ENCODE measurements around the gene NBPF11. TPM values are rescaled to one million over a fixed set of nuclear protein-coding genes. Genes with fewer than 3 reads are reported as not detected.
"Not testable (repeated sequence)": the region's sequence is repeated elsewhere in the genome, so short reads cannot be mapped to it uniquely, and the experiment has no call there.

NBPF11 gene
- total RNA-seq, 1 experiment from 2014 or later: 6.0 TPM

DNA sequence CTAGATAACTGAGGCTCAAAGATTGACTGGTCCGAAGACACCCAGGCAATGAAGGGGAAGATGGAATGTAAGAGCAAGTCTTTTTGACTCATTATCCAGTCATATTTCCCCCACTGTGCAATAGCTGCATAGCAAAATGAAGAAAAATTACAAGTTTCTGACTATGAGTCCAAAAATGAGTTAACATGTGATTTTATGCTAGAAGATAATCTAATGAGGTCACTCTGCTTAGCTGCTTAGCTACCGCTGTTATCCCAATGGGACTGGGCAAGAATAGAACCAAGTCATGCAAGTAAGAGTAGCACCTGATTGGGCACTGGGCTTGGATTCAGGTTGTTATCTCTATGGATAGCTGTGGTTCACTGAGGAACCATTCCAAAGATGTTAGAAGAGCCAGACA is 43.0 kb upstream of the NBPF11 start:
- H3K9ac ChIP-seq (ENCODE audit: low read length); RAD21 ChIA-PET (ENCODE audit: low non-redundant PET in 1 of 2, low total read pairs in 2 of 2, uncharacterized antibody in 2 of 2, unreplicated experiment in 2 of 2); intact Hi-C loops (cut with micrococcal nuclease); CTCF ChIA-PET; H3K9me3 ChIP-seq (ENCODE audit: control insufficient read depth in 1 of 2, insufficient read depth in 1 of 2, low read depth in 1 of 2, low read length in 2 of 2); H2AFZ ChIP-seq (ENCODE audit: low read depth, low read length, poor library complexity, severe bottlenecking); H3K4me1 ChIP-seq (ENCODE audit: control insufficient read depth in 1 of 2, insufficient read depth in 2 of 2, low read length in 2 of 2); H3K27ac ChIP-seq (ENCODE audit: low read depth, low read length); H3K36me3 ChIP-seq (ENCODE audit: control insufficient read depth in 1 of 2, insufficient read depth in 2 of 2, low read length in 2 of 2); BruUV-seq (replicated peaks); H3K9me2 ChIP-seq (ENCODE audit: insufficient read depth); H3K4me3 ChIP-seq (replicated peaks in 1 of 2; ENCODE audit: low read depth in 1 of 2, low read length in 2 of 2); ATAC-seq; H3K79me2 ChIP-seq (ENCODE audit: insufficient read depth, low read length); DNase-seq (ENCODE audit: low read depth, low spot score); POLR2A ChIA-PET; H3K4me2 ChIP-seq (ENCODE audit: low read length); H4K20me1 ChIP-seq (ENCODE audit: insufficient read depth); H3K27me3 ChIP-seq (ENCODE audit: insufficient read depth, low read length): not testable (repeated sequence)

DNA sequence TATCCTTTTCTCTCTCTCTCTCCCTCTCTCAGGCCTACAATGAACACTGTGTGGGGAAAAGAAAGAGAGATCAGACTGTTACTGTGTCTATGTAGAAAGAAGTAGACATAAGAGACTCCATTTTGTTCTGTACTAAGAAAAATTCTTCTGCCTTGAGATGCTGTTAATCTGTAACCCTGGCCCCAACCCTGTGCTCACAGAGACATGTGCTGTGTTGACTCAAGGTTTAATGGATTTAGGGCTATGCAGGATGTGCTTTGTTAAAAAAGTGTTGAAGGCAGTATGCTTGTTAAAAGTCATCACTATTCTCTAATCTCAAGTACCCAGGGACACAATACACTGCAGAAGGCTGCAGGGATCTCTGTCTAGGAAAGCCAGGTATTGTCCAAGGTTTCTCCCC is 36.7 kb upstream of the NBPF11 start:
- H3K4me3 ChIP-seq (replicated peaks in 1 of 2; ENCODE audit: low read depth in 1 of 2, low read length in 2 of 2); ATAC-seq; H3K9ac ChIP-seq (ENCODE audit: low read length); H3K27me3 ChIP-seq (ENCODE audit: insufficient read depth, low read length); CTCF ChIA-PET; H3K36me3 ChIP-seq (ENCODE audit: control insufficient read depth in 1 of 2, insufficient read depth in 2 of 2, low read length in 2 of 2); H3K79me2 ChIP-seq (ENCODE audit: insufficient read depth, low read length); BruUV-seq (replicated peaks); intact Hi-C loops (cut with micrococcal nuclease); H4K20me1 ChIP-seq (ENCODE audit: insufficient read depth); DNase-seq (ENCODE audit: low read depth, low spot score); POLR2A ChIA-PET; H2AFZ ChIP-seq (ENCODE audit: low read depth, low read length, poor library complexity, severe bottlenecking); H3K4me1 ChIP-seq (ENCODE audit: control insufficient read depth in 1 of 2, insufficient read depth in 2 of 2, low read length in 2 of 2); H3K9me3 ChIP-seq (ENCODE audit: control insufficient read depth in 1 of 2, insufficient read depth in 1 of 2, low read depth in 1 of 2, low read length in 2 of 2); H3K27ac ChIP-seq (ENCODE audit: low read depth, low read length); H3K4me2 ChIP-seq (ENCODE audit: low read length); H3K9me2 ChIP-seq (ENCODE audit: insufficient read depth); RAD21 ChIA-PET (ENCODE audit: low non-redundant PET in 1 of 2, low total read pairs in 2 of 2, uncharacterized antibody in 2 of 2, unreplicated experiment in 2 of 2): not testable (repeated sequence)

DNA sequence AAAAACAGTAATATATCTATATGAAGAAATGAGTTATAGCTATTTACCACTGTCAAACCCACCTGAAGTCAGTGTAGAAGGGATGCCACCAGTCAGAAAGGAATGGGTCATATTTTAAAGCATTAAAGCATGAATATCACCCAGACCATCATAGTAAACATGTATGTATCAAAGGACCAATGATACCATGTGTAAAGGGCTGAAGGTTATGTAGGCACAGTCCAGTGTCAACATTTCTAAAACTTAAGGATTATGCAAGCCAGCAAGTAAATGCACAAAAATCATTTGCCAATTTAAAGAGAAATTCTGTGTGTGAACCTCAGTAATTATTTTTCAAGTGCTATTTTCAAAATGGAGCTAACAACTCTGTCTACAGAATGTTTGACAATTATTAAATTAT is 26.6 kb upstream of the NBPF11 start:
- ATAC-seq; BruUV-seq (replicated peaks); H3K4me1 ChIP-seq (ENCODE audit: control insufficient read depth in 1 of 2, insufficient read depth in 2 of 2, low read length in 2 of 2); H3K4me2 ChIP-seq (ENCODE audit: low read length); RAD21 ChIA-PET (ENCODE audit: low non-redundant PET in 1 of 2, low total read pairs in 2 of 2, uncharacterized antibody in 2 of 2, unreplicated experiment in 2 of 2); H4K20me1 ChIP-seq (ENCODE audit: insufficient read depth); intact Hi-C loops (cut with micrococcal nuclease); H3K9me2 ChIP-seq (ENCODE audit: insufficient read depth); CTCF ChIA-PET; H3K27ac ChIP-seq (ENCODE audit: low read depth, low read length); H2AFZ ChIP-seq (ENCODE audit: low read depth, low read length, poor library complexity, severe bottlenecking); H3K9me3 ChIP-seq (ENCODE audit: control insufficient read depth in 1 of 2, insufficient read depth in 1 of 2, low read depth in 1 of 2, low read length in 2 of 2); H3K36me3 ChIP-seq (ENCODE audit: control insufficient read depth in 1 of 2, insufficient read depth in 2 of 2, low read length in 2 of 2); H3K27me3 ChIP-seq (ENCODE audit: insufficient read depth, low read length); H3K9ac ChIP-seq (ENCODE audit: low read length); POLR2A ChIA-PET; H3K4me3 ChIP-seq (replicated peaks in 1 of 2; ENCODE audit: low read depth in 1 of 2, low read length in 2 of 2); DNase-seq (ENCODE audit: low read depth, low spot score); H3K79me2 ChIP-seq (ENCODE audit: insufficient read depth, low read length): not testable (repeated sequence)

DNA sequence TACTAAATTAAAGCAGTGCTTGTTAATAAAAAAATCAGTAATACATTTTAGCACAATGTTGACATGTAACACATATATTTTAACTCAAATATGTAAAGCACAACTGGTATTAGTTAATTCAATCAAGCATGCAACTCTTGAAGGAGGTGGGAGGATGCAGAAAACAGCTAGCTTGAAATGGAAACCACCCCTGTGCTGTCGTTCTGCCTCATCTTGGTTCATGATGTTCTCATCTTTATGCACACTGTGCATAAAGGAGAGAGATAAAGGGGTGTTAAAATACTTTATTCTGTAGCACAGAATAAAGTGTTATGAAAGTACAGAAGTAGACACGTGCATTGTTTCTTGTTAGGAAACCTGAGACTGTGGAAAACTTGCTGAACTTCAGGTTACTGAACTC is 23.3 kb upstream of the NBPF11 start:
- H3K9ac ChIP-seq (ENCODE audit: low read length); H2AFZ ChIP-seq (ENCODE audit: low read depth, low read length, poor library complexity, severe bottlenecking); BruUV-seq (replicated peaks); POLR2A ChIA-PET; H3K4me3 ChIP-seq (replicated peaks in 1 of 2; ENCODE audit: low read depth in 1 of 2, low read length in 2 of 2); H3K9me3 ChIP-seq (ENCODE audit: control insufficient read depth in 1 of 2, insufficient read depth in 1 of 2, low read depth in 1 of 2, low read length in 2 of 2); H3K4me1 ChIP-seq (ENCODE audit: control insufficient read depth in 1 of 2, insufficient read depth in 2 of 2, low read length in 2 of 2); H3K9me2 ChIP-seq (ENCODE audit: insufficient read depth); ATAC-seq; H3K4me2 ChIP-seq (ENCODE audit: low read length); H3K27me3 ChIP-seq (ENCODE audit: insufficient read depth, low read length); H4K20me1 ChIP-seq (ENCODE audit: insufficient read depth); H3K36me3 ChIP-seq (ENCODE audit: control insufficient read depth in 1 of 2, insufficient read depth in 2 of 2, low read length in 2 of 2); CTCF ChIA-PET; RAD21 ChIA-PET (ENCODE audit: low non-redundant PET in 1 of 2, low total read pairs in 2 of 2, uncharacterized antibody in 2 of 2, unreplicated experiment in 2 of 2); intact Hi-C loops (cut with micrococcal nuclease); H3K79me2 ChIP-seq (ENCODE audit: insufficient read depth, low read length); H3K27ac ChIP-seq (ENCODE audit: low read depth, low read length); DNase-seq (ENCODE audit: low read depth, low spot score): not testable (repeated sequence)

DNA sequence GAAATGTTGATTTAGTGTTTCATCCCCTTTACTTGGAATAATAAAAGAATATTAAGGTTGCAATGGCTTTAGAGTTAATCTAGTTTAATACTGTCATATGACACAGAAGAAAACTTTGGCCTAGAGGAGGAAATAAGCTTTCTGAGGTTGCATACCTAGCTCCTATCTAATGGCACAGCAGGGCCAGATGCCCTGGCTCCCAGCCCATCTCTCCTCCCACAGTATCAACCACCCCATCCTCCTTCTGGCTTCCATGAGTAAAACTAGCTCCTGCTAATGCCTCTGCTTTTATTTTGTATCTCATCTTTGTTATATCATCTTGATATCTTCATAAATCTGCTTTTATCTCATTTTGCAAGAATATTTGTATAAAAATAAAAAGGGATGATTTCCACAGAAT is 19.9 kb upstream of the NBPF11 start:
- H3K27ac ChIP-seq (ENCODE audit: low read depth, low read length); CTCF ChIA-PET; H3K27me3 ChIP-seq (ENCODE audit: insufficient read depth, low read length); H3K36me3 ChIP-seq (ENCODE audit: control insufficient read depth in 1 of 2, insufficient read depth in 2 of 2, low read length in 2 of 2); DNase-seq (ENCODE audit: low read depth, low spot score); RAD21 ChIA-PET (ENCODE audit: low non-redundant PET in 1 of 2, low total read pairs in 2 of 2, uncharacterized antibody in 2 of 2, unreplicated experiment in 2 of 2); H3K4me2 ChIP-seq (ENCODE audit: low read length); H3K4me1 ChIP-seq (ENCODE audit: control insufficient read depth in 1 of 2, insufficient read depth in 2 of 2, low read length in 2 of 2); H4K20me1 ChIP-seq (ENCODE audit: insufficient read depth); H2AFZ ChIP-seq (ENCODE audit: low read depth, low read length, poor library complexity, severe bottlenecking); BruUV-seq (replicated peaks); H3K9ac ChIP-seq (ENCODE audit: low read length); H3K79me2 ChIP-seq (ENCODE audit: insufficient read depth, low read length); ATAC-seq; H3K4me3 ChIP-seq (replicated peaks in 1 of 2; ENCODE audit: low read depth in 1 of 2, low read length in 2 of 2); H3K9me2 ChIP-seq (ENCODE audit: insufficient read depth); H3K9me3 ChIP-seq (ENCODE audit: control insufficient read depth in 1 of 2, insufficient read depth in 1 of 2, low read depth in 1 of 2, low read length in 2 of 2); POLR2A ChIA-PET; intact Hi-C loops (cut with micrococcal nuclease): not testable (repeated sequence)

Measured in HCT116 (cell line).